ENCODE data around the gene NACC1.
A peak's percentile ranks its signal among the peaks of the same experiment; 100 is the strongest.
"Not testable (repeated sequence)": the region's sequence is repeated elsewhere in the genome, so short reads cannot be mapped to it uniquely, and the experiment has no call there.

NACC1 gene

GRCh38 chr19:13146763-13147563 lies 28.9 kb downstream of the NACC1 start:
- DNase-seq (ENCODE audit: low spot score) = no peak

- not testable (repeated sequence) for DNase-seq (ENCODE audit: low spot score)
Observed at GRCh38 chr19:13149173-13149627, 31.1 kb downstream of the NACC1 start.

DNA sequence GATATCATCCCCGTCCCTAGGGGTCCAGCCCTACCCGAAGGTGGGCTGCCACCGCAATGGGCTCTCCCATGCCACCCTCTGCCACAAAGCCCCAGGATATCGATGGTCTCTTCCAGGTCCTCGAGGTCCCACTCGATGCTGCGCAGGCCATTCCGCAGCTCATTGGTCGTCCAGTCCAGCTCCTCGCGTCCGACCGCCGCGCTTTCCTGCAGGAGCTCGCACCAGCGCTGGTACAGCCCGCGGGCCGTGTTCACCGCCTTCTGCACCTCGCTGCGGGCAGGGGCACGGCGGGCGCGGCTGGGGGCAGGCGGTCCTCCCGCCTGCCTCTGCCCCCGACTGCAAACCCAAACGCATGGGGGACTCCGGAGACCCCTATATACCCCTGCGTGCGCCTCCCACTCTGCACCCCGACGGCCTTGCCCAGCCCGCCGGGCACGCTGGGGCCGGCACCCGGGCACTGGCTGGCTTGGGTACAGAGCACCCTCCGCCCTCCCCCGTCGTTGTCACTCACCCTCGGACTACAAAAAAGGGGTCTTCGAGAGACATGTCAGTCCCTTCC lies 31.6 kb downstream of the NACC1 start:
- no peak for DNase-seq (ENCODE audit: low spot score)

- peak; percentile 89 for DNase-seq (ENCODE audit: low spot score)
Observed at GRCh38 chr19:13150187-13150930, 32.3 kb downstream of the NACC1 start, which contains the start of the genes IER2 and STX10. IER2 (plus strand) TSS chr19:13150411; CDS start chr19:13153187, 2,776 bp downstream. STX10 (minus strand) TSS chr19:13150375; CDS start chr19:13150173, 202 bp downstream.

GRCh38 chr19:13150931-13151604 lies 33.0 kb downstream of the NACC1 start:
- DNase-seq (ENCODE audit: low spot score) = no peak

GRCh38 chr19:13151605-13152355 lies 33.7 kb downstream of the NACC1 start:
- DNase-seq (ENCODE audit: low spot score) = peak; percentile 96

GRCh38 chr19:13152356-13152973 lies 34.4 kb downstream of the NACC1 start:
- DNase-seq (ENCODE audit: low spot score) = no peak

DNA sequence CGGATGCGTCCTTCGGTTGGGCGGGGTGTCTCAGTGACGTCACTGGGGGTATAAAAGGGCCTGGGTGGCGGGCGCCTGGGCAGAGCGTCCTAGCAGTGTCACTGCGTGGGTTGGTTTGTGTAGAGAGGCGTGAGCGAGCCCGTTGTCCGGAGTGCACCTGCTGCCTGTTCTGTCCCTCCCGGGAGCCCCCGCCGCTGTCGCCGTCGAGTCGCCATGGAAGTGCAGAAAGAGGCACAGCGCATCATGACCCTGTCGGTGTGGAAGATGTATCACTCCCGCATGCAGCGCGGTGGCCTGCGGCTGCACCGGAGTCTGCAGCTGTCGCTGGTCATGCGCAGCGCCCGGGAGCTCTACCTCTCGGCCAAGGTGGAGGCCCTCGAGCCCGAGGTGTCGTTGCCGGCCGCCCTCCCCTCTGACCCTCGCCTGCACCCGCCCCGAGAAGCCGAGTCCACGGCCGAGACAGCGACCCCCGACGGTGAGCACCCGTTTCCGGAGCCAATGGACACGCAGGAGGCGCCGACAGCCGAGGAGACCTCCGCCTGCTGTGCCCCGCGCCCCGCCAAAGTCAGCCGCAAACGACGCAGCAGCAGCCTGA lies 35.0 kb downstream of the NACC1 start:
- DNase-seq (ENCODE audit: low spot score) = peak; percentile 92

DNA sequence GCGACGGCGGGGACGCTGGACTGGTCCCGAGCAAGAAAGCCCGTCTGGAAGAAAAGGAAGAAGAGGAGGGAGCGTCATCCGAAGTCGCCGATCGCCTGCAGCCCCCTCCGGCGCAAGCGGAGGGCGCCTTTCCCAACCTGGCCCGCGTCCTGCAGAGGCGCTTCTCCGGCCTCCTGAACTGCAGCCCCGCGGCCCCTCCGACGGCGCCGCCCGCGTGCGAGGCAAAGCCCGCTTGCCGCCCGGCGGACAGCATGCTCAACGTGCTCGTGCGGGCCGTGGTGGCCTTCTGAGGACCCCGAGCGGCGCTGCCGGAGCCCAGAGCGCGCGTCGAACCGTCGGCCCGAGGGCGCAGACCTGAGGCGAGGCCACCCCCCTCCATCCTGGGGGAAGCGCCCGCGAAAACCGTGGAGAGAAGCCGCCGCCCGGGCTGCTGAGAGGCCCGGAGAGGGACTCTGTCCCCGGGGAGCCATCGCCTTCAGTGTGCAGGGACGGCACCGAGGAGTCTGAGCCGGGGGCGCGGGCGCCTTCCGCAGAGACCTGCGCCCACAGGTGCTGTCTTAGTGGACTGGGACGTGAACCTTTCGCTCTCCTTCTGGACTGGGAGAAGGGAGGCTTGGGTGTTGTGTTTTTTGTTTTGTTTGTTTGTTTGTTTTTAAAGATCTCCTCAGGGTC lies 35.6 kb downstream of the NACC1 start:
- peak; percentile 58 for DNase-seq (ENCODE audit: low spot score)

GRCh38 chr19:13154241-13154778 lies 36.2 kb downstream of the NACC1 start:
- no peak for DNase-seq (ENCODE audit: low spot score)

GRCh38 chr19:13154911-13155471 lies 36.9 kb downstream of the NACC1 start:
- no peak for DNase-seq (ENCODE audit: low spot score)

- DNase-seq (ENCODE audit: low spot score) = peak; percentile 70
Observed at GRCh38 chr19:13155472-13156359, 37.7 kb downstream of the NACC1 start.

DNA sequence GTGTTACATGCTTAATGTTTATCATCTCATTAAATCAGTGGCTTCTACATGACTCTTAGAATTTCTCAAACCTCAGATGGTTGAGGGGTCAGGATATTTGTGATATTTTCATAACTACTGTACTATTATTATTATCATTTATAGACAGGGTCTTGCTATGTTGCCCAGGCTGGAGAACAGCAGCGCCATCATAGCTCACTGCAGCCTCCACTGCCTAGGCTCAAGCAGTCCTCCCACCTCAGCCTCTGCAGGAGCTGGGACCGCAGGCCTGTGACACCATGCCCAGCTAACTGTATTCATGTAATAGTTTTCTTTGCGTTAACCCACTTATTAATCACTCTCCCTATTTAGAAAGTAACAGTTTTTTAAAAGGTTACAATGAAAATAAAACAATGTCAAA lies 41.6 kb downstream of the NACC1 start:
- no peak for DNase-seq (ENCODE audit: low spot score)

GRCh38 chr19:13160557-13160956 lies 42.5 kb downstream of the NACC1 start:
- DNase-seq (ENCODE audit: low spot score) = no peak

- peak; percentile 94 for DNase-seq (ENCODE audit: low spot score)
Observed at GRCh38 chr19:13162724-13163608, 44.9 kb downstream of the NACC1 start.

GRCh38 chr19:13163609-13164342 lies 45.7 kb downstream of the NACC1 start:
- DNase-seq (ENCODE audit: low spot score) = peak; percentile 76
